HEK293 (cell line): ENCODE data around the gene CCL24.
"Not testable (repeated sequence)": the region's sequence is repeated elsewhere in the genome, so short reads cannot be mapped to it uniquely, and the experiment has no call there.

ENCODE experiments used
- CTCF ChIA-PET: fragments of 350-600 bp; formaldehyde crosslinking; extraction: SDS; loops from one replicate; lab custom pipeline; 2021; ENCODE audit warnings: antibody characterized with exemption; lab: Yijun Ruan, JAX
- POLR2A ChIA-PET: fragments of 300-600 bp; formaldehyde crosslinking; extraction: SDS; loops from one replicate; lab custom pipeline; 2020; ENCODE audit warnings: antibody characterized with exemption, inconsistent platforms; lab: Yijun Ruan, JAX
- H3K27ac ChIP-seq: fragments of 200-500 bp; sonication (Bioruptor generic); 2 replicates; pipeline ENCODE4 v1.5.1; 2014; ENCODE audit warnings: low read depth, low read length, control low read depth, inconsistent platforms; ENCODE audit errors: extremely low read depth
- H3K36me3 ChIP-seq, 2 experiments: fragments of 200-500 bp in 1 of 2; sonication (Bioruptor generic) in 1 of 2; 1 replicate in 1 of 2; 2 replicates in 1 of 2; pipeline ENCODE4 v1.5.1; 2014 to 2017; ENCODE audit warnings: inconsistent platforms in 2 of 2, low read length in 2 of 2; ENCODE audit not compliant: control insufficient read depth in 2 of 2, insufficient read depth in 1 of 2
- H3K4me1 ChIP-seq: fragments of 200-500 bp; sonication (Bioruptor generic); 2 replicates; pipeline ENCODE4 v1.5.1; 2014; ENCODE audit warnings: mild to moderate bottlenecking, low read length, inconsistent platforms; ENCODE audit not compliant: control insufficient read depth, insufficient read depth
- H3K4me3 ChIP-seq: 2 replicates; pipeline ENCODE4 v1.5.1; 2011; ENCODE audit warnings: low read depth, mild to moderate bottlenecking, control low read depth, low read length, moderate library complexity
- H3K9me3 ChIP-seq: fragments of 200-500 bp; sonication (Bioruptor generic); 2 replicates; pipeline ENCODE4 v1.5.1; 2014; ENCODE audit warnings: low read depth, low read length, inconsistent platforms; ENCODE audit not compliant: control insufficient read depth, insufficient read depth
- BCL11A ChIP-seq: fragments of 450-650 bp; formaldehyde crosslinking; IDR thresholded peaks from 2 replicates; pipeline ENCODE4 v1.5.1; 2016; ENCODE audit warnings: low read depth, missing biosample characterization, missing genetic modification characterization
- KLF16 ChIP-seq: fragments of 450-650 bp; formaldehyde crosslinking; IDR thresholded peaks from 2 replicates; pipeline ENCODE4 v1.5.1; 2017; ENCODE audit warnings: missing biosample characterization, missing genetic modification characterization
- SETDB1 ChIP-seq: IDR thresholded peaks from one replicate; pipeline ENCODE4 v1.6.1; 2017; ENCODE audit warnings: mild to moderate bottlenecking, low read length, moderate library complexity, mixed read lengths; ENCODE audit not compliant: insufficient read length
- TCF7L2 ChIP-seq: IDR thresholded peaks from 2 replicates; pipeline ENCODE4 v1.6.1; 2011; ENCODE audit warnings: low read depth, mild to moderate bottlenecking, inconsistent platforms, low read length, moderate library complexity, borderline replicate concordance
- ZNF341 ChIP-seq: fragments of 450-650 bp; formaldehyde crosslinking; IDR thresholded peaks from 2 replicates; pipeline ENCODE4; 2016; ENCODE audit warnings: low read depth, missing biosample characterization, missing genetic modification characterization
- ZNF354C ChIP-seq: fragments of 450-650 bp; formaldehyde crosslinking; IDR thresholded peaks from 2 replicates; pipeline ENCODE4 v1.5.1; 2016; ENCODE audit warnings: missing biosample characterization, missing genetic modification characterization, low read depth, borderline replicate concordance
- ZNF366 ChIP-seq: fragments of 450-650 bp; formaldehyde crosslinking; conservative IDR thresholded peaks from 2 replicates; pipeline ENCODE4 v1.5.1; 2016; ENCODE audit warnings: missing biosample characterization, missing genetic modification characterization
- ZNF510 ChIP-seq: fragments of 450-650 bp; formaldehyde crosslinking; IDR thresholded peaks from 2 replicates; pipeline ENCODE4 v1.5.1; 2018; ENCODE audit warnings: mild to moderate bottlenecking, missing genetic modification characterization, missing biosample characterization; ENCODE audit not compliant: insufficient replicate concordance
- ZNF558 ChIP-seq: fragments of 450-650 bp; formaldehyde crosslinking; IDR thresholded peaks from 2 replicates; pipeline ENCODE4 v1.5.1; 2016; ENCODE audit warnings: missing biosample characterization, missing genetic modification characterization
- ZNF791 ChIP-seq: fragments of 450-650 bp; formaldehyde crosslinking; IDR thresholded peaks from 2 replicates; pipeline ENCODE4 v1.5.1; 2016; ENCODE audit warnings: missing biosample characterization, missing genetic modification characterization
- ZSCAN16 ChIP-seq: fragments of 450-650 bp; formaldehyde crosslinking; IDR thresholded peaks from 2 replicates; pipeline ENCODE4 v1.5.1; 2016; ENCODE audit warnings: missing biosample characterization, missing genetic modification characterization
- TF ChIP-seq, protein P1 (sequence below): fragments of 450-650 bp; formaldehyde crosslinking; IDR thresholded peaks from 2 replicates; pipeline ENCODE4 v1.5.1; 2017; ENCODE audit warnings: missing biosample characterization, missing genetic modification characterization
- TF ChIP-seq, protein P2 (sequence below): IDR thresholded peaks from 2 replicates; pipeline ENCODE4 v1.6.1; 2011; ENCODE audit warnings: mild to moderate bottlenecking, low read depth, low read length, borderline replicate concordance
- TF ChIP-seq, protein P3 (sequence below): fragments of 450-650 bp; formaldehyde crosslinking; IDR thresholded peaks from 2 replicates; pipeline ENCODE4 v1.5.1; 2017; ENCODE audit warnings: missing biosample characterization, missing genetic modification characterization
- TF ChIP-seq, protein P4 (sequence below): fragments of 450-650 bp; formaldehyde crosslinking; IDR thresholded peaks from 2 replicates; pipeline ENCODE4 v1.5.1; 2016; ENCODE audit warnings: missing biosample characterization, missing genetic modification characterization, borderline replicate concordance
- TF ChIP-seq, protein P5 (sequence below): fragments of 450-650 bp; formaldehyde crosslinking; conservative IDR thresholded peaks from 2 replicates; pipeline ENCODE4 v1.5.1; 2016; ENCODE audit warnings: low read depth, missing biosample characterization, missing genetic modification characterization

CCL24 gene

DNA sequence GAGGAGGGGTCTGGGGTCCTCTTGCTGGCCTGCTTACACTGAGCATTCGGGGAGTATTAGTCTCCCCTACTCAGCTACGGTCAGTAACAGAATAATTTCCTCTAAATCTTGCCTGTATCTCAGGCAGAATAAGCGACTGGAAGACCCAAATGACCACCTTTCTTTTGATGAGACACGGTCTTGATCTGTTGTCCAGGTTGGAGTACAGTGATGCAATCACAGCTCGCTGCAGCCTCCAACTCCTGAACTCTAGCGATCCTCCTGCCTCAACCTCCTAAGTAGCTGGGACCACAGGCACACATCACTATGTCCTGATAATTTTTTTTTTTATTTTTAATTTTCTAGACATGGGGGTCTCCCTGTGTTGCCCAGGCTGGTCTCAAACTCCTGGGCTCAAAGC is 17.2 kb downstream of the CCL24 start (continued):
- no peak for TF ChIP-seq SETDB1
- TF ChIP-seq, protein P1, sequence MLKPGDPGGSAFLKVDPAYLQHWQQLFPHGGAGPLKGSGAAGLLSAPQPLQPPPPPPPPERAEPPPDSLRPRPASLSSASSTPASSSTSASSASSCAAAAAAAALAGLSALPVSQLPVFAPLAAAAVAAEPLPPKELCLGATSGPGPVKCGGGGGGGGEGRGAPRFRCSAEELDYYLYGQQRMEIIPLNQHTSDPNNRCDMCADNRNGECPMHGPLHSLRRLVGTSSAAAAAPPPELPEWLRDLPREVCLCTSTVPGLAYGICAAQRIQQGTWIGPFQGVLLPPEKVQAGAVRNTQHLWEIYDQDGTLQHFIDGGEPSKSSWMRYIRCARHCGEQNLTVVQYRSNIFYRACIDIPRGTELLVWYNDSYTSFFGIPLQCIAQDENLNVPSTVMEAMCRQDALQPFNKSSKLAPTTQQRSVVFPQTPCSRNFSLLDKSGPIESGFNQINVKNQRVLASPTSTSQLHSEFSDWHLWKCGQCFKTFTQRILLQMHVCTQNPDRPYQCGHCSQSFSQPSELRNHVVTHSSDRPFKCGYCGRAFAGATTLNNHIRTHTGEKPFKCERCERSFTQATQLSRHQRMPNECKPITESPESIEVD, result no peak

DNA sequence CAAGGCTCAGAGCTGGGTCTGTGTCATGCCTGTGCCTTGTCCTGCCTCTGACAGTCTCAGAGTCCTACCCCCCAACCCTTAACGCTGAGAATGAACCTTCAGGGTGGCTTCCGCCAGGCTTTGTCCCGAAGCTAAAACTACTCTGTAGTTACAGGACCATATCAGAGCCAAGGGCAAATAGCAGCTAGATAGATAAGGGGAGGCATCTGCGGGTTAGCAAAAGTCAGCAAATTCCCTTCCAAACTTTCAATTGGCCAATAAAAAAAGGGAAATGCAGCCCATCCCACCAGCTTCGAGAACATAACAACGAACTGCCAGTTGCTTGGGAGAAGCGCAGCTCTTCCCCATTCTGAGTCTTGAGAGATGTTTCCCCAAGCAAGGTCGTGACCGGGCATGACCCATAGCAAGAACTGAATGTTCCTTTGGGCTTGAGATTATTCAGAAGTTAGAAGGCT is 17.7 kb downstream of the CCL24 start:
- no peak overlapping the region for H3K27ac ChIP-seq
- no peaks in the 10 kb centered on the region for H3K36me3 ChIP-seq
- no peaks in the 10 kb centered on the region for H3K9me3 ChIP-seq
- H3K4me3 ChIP-seq, result no peak overlapping the region
- POLR2A ChIA-PET, result interaction anchor here (1.0 kb wide), 1 partner anchor 13 kb away, joined by 3 read pairs; no protein-coding TSS in a partner anchor
- CTCF ChIA-PET, result no interaction called here
- TF ChIP-seq ZNF341 (tag by site-specific recombination), result no peak
- no peak for TF ChIP-seq BCL11A (tag by site-specific recombination)
- no peak for TF ChIP-seq ZNF558 (tag by site-specific recombination)
- no peak for TF ChIP-seq TCF7L2
- no peak for TF ChIP-seq ZNF354C (tag by site-specific recombination)
- TF ChIP-seq, protein P2, sequence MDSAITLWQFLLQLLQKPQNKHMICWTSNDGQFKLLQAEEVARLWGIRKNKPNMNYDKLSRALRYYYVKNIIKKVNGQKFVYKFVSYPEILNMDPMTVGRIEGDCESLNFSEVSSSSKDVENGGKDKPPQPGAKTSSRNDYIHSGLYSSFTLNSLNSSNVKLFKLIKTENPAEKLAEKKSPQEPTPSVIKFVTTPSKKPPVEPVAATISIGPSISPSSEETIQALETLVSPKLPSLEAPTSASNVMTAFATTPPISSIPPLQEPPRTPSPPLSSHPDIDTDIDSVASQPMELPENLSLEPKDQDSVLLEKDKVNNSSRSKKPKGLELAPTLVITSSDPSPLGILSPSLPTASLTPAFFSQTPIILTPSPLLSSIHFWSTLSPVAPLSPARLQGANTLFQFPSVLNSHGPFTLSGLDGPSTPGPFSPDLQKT, result no peak
- no peak for TF ChIP-seq ZNF791
- TF ChIP-seq, protein P3, sequence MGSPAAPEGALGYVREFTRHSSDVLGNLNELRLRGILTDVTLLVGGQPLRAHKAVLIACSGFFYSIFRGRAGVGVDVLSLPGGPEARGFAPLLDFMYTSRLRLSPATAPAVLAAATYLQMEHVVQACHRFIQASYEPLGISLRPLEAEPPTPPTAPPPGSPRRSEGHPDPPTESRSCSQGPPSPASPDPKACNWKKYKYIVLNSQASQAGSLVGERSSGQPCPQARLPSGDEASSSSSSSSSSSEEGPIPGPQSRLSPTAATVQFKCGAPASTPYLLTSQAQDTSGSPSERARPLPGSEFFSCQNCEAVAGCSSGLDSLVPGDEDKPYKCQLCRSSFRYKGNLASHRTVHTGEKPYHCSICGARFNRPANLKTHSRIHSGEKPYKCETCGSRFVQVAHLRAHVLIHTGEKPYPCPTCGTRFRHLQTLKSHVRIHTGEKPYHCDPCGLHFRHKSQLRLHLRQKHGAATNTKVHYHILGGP (tag by site-specific recombination), result no peak
- no peak for TF ChIP-seq ZNF510
- H3K4me1 ChIP-seq, result no peaks in the 10 kb centered on the region

DNA sequence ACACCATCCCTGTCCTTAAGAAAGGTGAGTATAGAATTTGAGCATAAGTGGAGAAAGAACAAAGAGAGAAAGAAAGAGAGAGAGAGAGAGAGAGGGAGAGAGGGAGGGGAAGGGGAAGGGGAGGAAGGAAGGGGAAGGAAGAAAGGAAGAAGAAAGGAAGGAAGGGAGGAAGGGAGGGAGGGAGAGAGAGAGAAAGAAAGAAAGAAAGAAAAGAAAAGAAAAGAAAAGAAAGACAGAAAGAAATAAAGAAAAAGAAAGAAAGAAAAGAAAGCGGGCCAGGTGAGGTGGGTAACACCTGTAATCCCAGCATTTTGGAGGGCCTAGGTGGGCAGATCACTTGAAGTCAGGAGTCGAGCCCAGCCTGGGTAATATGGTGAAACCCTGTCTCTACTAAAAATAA is 19.9 kb downstream of the CCL24 start:
- no peaks in the 10 kb centered on the region for H3K4me1 ChIP-seq
- ChIA-PET POLR2A (no interaction called here), CTCF (interaction anchor here (0.7 kb wide), 2 partner anchors 43 to 226 kb away, joined by 3 read pairs; no protein-coding TSS in a partner anchor)
- no peak overlapping the region for H3K27ac ChIP-seq
- H3K36me3 ChIP-seq, result no peaks in the 10 kb centered on the region
- TF ChIP-seq, protein P4, sequence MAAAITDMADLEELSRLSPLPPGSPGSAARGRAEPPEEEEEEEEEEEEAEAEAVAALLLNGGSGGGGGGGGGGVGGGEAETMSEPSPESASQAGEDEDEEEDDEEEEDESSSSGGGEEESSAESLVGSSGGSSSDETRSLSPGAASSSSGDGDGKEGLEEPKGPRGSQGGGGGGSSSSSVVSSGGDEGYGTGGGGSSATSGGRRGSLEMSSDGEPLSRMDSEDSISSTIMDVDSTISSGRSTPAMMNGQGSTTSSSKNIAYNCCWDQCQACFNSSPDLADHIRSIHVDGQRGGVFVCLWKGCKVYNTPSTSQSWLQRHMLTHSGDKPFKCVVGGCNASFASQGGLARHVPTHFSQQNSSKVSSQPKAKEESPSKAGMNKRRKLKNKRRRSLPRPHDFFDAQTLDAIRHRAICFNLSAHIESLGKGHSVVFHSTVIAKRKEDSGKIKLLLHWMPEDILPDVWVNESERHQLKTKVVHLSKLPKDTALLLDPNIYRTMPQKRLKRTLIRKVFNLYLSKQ (tag by site-specific recombination), result no peak
- no peak for TF ChIP-seq KLF16 (tag by site-specific recombination)
- no peak for TF ChIP-seq ZSCAN16 (tag by site-specific recombination)
- peak; percentile 65 for TF ChIP-seq ZNF366 (tag by site-specific recombination)
- no peak overlapping the region for H3K4me3 ChIP-seq
- H3K9me3 ChIP-seq, result no peaks in the 10 kb centered on the region

DNA sequence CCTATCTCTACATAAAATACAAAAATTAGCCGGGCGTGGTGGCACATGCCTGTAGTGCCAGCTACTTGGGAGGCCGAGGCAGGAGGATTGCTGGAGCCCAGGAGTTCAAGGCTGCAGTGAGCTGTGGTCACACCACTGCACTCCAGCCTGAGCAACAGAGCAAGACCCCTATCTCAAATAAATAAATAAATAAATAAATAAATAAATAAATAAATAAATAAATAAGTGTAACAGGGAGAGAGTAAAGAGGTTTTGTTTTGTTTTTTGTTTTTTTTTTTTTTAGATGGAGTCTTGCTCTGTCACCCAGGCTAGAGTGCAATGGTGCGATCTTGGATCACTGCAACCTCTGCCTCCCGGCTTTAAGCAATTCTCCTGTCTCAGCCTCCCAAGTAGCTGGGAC is 21.0 kb downstream of the CCL24 start:
- H3K36me3 ChIP-seq, H3K9me3 ChIP-seq, H3K4me3 ChIP-seq, H3K4me1 ChIP-seq, POLR2A ChIA-PET, H3K27ac ChIP-seq: not testable (repeated sequence)
- CTCF ChIA-PET, result interaction anchor here (0.6 kb wide), 1 partner anchor 199 kb away, joined by 4 read pairs; no protein-coding TSS in a partner anchor
- TF ChIP-seq, protein P5, sequence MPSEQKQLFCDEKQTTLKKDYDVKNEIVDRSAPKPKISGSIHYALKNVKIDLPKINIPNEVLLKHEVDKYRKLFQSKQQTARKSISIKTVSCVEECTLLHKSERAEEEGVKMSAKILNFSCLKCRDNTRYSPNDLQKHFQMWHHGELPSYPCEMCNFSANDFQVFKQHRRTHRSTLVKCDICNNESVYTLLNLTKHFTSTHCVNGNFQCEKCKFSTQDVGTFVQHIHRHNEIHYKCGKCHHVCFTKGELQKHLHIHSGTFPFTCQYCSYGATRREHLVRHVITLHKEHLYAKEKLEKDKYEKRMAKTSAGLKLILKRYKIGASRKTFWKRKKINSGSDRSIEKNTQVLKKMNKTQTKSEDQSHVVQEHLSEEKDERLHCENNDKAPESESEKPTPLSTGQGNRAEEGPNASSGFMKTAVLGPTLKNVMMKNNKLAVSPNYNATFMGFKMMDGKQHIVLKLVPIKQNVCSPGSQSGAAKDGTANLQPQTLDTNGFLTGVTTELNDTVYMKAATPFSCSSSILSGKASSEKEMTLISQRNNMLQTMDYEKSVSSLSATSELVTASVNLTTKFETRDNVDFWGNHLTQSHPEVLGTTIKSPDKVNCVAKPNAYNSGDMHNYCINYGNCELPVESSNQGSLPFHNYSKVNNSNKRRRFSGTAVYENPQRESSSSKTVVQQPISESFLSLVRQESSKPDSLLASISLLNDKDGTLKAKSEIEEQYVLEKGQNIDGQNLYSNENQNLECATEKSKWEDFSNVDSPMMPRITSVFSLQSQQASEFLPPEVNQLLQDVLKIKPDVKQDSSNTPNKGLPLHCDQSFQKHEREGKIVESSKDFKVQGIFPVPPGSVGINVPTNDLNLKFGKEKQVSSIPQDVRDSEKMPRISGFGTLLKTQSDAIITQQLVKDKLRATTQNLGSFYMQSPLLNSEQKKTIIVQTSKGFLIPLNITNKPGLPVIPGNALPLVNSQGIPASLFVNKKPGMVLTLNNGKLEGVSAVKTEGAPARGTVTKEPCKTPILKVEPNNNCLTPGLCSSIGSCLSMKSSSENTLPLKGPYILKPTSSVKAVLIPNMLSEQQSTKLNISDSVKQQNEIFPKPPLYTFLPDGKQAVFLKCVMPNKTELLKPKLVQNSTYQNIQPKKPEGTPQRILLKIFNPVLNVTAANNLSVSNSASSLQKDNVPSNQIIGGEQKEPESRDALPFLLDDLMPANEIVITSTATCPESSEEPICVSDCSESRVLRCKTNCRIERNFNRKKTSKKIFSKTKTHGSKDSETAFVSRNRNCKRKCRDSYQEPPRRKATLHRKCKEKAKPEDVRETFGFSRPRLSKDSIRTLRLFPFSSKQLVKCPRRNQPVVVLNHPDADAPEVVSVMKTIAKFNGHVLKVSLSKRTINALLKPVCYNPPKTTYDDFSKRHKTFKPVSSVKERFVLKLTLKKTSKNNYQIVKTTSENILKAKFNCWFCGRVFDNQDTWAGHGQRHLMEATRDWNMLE (tag by site-specific recombination), result peak; percentile 87
